HG02798 (cell line): ENCODE data around the gene SKAP2.

Experiments
- ATAC-seq: cut with Tn5 transposase; IDR thresholded peaks from one replicate; pipeline ENCODE4 v1.9.1; 2021; ENCODE audit warnings: mild to moderate bottlenecking; ENCODE audit not compliant: unreplicated experiment, poor library complexity

Gene SKAP2, protein sequence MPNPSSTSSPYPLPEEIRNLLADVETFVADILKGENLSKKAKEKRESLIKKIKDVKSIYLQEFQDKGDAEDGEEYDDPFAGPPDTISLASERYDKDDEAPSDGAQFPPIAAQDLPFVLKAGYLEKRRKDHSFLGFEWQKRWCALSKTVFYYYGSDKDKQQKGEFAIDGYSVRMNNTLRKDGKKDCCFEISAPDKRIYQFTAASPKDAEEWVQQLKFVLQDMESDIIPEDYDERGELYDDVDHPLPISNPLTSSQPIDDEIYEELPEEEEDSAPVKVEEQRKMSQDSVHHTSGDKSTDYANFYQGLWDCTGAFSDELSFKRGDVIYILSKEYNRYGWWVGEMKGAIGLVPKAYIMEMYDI

DNA sequence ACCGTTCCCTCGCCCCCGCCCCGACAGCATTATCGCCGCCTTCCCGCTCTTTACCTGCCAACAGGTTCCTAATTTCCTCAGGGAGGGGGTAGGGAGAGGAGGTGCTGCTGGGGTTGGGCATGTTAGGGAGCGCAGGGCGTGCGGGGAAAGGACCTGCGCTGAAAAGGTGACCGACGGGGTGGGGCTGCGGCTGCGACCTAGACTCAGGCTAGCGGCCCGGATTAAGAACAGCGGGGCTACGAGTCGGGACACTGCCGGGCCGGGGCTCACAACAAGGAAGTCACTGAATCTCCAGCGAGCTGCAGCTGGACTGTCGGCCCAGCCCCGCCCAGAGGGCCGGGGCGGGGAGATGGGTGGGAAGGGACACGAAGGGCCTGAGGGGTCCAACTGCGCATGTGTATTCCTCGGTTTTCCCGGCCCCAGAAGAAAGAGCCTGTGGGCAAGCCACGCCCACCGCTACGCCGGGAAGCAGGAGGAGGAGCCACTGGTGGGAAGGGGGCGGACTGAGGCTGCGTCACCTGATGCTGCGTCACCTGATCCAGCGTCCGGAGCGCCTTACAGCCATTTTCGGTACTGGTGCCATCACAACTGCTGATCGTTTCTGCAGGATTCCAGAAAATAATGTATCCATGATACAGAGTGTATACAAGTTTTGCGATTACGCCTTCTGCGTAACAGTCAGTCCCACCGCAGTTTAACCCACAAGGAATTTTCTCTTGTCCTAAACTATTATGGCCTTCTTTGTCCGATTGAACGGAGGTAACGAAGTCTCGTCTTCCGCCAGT is at the start of gene SKAP2:
TSS of gene SKAP2 (minus strand) at position 282 of the 785 bp plus-strand sequence. CDS start at position 121, 161 bp downstream.
- ATAC-seq = peak; percentile 95

DNA sequence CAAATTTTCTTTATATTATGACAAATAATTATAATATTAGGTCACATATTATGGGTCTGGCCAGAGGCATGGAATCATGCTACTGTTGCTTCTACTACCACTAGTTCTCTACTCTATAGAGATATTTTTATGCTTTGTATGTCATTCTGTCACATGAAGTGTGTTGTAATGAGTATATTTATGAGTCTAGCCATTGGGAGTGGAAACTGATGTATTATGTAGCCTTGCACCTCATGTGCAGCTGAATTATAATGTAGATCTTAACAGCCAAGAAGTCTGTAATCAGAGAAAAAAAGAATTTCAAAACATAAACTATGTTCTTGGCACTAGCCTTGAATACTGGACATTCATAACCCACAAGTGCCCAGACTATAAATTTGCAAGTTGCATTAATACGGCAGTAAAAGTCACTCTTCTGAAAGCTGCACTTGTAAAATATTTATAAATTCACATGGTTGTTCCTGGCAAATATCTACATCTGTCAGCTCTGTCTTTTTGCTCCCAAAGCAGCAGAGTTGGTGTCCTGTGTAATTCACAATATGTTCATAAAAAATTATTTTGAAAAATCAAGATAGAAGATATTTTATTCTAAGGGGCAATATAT is 48.6 kb upstream of the SKAP2 start:
- ATAC-seq = no peak

DNA sequence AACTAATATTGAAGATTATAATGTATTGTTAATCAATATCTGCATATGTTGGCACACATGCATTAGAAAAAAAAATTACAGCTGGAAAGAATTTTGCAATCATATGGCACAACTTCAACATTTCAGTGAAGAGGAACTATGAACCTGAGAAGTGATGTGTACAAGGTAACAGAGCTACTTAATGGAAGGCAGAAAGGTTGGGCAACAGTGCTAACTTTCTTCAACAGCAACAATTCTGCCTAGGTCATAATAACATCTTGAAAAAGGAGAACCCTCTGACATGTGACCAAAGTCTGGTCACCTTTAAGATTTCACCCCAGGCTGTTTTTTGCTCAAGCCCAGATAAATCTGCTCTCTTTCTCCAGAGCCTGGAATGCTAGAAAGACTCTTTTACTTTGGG is 47.9 kb upstream of the SKAP2 start:
- no peak for ATAC-seq

DNA sequence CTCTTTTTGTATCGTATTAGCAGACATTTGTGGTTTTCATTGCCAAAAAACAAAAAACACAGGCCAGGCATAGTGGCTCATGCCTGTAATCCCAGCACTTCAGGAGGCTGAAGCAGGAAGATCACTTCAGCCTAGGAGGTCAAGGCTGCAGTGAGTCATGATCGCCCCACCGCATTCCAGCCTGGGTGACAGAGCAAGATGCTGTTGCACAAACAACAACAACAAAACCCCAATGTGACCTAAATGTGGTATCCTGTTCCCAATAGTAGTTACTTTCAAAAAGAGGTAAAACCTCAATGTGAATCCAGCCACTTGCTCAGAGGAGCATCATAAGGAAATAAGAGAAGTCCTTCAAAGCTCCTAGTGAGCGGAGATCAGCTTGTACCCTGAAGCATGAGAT is 45.8 kb upstream of the SKAP2 start:
- ATAC-seq = no peak

DNA sequence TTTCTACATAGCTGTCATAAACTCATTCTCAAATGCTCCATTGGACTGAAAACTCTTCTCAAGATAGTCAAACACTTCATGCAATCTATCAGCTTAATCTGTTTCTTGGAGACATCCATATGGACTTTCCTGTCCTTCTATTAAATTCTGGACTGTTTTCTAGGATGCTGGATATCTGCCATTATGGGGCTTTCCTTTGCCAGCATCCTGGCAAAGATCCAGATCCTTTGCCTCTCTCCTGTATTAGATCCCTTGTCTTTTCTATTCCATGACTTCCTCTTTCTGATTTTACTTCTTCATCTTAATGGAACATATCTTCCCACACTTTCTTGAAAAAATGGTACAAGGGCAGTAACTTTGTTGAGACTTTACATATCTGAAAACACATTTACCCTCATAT is 35.9 kb upstream of the SKAP2 start:
- no peak for ATAC-seq

DNA sequence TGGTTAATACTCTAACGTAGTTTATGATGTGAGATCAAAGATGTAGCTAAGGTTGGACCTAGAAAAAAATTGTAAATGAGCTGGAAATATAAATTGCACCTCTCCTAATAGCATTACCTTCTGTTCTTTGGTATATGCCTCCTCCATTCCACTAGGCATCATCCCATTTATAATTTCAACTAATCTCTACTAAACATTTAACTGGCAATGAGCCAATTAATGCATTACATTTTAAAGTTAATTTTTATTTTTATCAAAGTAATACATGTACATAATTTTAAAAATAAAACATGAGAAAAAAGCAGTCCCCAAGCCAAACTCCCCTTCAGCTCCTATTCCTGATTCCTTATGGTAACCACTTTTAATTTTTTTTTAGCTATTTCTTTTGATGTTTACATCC is 35.1 kb upstream of the SKAP2 start:
- no peak for ATAC-seq

DNA sequence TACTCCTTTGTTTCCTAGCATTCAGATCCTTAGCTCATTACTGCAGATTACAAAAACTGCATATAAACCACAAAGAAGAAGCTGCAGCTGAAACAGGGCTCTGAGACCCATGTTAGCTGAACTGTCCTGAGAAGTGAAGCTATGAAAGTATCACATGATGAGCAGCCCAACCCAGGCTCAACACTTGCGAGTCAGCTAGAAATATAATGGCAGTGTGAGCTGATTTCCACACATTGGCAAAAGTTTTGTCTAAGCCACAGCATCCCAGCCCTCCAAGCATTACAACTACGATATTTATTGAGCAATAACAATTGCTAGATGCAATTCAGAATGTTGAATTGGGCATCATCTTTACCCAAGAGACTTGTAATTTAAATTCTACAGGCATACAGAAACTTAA is 34.5 kb upstream of the SKAP2 start:
- ATAC-seq = no peak

DNA sequence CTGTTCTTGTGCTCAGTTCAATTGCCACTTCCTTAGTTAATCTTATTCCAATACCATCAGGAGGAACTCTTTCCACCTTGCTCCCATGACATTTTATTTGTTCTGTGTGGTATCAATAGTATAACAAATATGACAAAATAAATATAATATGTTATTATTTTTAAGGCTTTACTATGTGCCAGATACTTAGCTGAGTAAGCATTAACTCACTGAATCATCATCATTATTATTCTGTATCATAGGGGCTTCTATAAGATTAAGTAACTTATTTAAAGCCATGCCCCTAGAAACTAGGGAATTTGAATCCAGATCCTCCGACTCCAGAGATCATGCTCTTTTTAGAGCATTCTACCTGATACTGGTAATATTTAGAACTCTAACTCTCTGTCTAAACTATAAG is 33.5 kb upstream of the SKAP2 start:
- ATAC-seq = no peak

DNA sequence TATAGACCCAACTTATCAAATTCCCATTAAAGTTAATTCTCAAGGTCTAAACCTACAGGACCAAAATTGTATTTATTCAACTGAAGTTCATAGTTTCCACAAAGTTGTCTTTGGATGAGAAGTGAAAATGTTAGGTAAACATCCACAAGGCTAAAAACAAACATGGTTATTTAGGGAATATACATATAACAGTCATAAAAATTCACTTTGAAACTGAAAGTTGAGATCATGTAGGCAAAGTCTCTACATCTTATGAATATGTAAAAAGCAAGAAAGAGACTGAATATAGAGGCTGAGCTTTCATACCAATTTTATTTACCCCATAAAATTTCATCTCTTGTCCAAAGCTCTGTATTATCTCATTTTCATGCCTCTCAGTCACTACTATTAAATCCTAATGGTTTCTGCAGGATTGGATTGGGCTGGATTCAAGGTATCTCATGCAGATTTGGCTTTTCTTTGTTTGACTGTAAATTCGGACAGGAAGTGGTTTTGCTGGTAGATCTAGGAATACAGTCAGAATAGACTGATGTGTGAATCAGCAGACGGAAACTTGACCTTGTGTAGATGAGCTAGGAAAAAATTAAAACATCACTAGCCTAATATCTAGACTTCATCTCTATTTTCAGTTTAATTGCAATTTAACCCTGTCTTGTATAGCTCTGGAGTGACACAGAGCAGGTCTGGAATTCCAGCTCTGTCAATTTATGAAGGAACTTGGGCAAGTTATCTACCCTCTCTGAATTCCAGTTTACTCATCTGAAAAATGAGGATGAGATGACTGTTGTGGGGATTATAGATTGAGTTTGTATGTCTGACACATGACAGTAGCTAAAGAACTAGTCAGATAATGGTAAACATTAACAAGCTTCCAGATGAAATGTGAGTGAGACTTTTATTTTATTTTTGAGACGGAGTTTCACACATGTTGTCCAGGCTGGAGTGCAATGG is 27.3 kb upstream of the SKAP2 start:
- peak; percentile 45 for ATAC-seq

DNA sequence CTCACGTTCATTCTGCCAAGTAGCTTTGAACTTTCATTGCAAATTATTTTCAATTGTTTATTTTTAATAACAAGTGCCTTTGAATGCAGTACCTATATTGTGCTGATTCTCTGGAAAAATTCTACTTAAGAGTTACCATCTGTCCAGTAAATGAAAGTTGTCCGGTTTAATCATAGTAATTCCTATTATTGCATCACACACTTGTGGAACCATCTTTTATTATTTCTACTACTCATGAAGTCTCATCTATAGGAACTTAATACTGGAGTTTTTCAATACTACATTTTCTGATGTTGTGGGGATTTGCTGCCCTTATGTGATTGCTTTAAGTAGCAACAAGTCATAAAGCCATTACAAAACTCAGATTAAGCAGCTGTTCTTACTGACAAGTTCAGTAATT is 16.5 kb upstream of the SKAP2 start:
- ATAC-seq = no peak

DNA sequence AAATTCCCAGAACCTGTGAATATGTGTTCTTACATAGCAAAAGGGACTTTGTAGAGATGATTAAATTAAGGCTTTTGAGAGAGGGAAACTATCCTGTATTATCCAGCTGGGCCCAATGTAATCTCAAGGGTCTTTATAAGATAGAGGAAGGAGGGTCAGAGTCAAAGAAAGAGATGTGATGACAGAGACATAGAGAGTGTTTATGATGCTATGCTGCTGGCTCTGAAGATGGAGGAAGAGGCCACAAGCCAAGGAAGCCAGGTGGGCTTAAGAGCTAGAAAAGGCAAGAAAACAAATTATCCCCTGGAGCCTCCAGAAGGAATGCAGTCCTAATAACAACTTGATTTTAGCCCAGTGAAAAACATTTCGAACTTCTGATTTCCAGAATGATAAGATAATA is 15.3 kb upstream of the SKAP2 start:
- no peak for ATAC-seq

DNA sequence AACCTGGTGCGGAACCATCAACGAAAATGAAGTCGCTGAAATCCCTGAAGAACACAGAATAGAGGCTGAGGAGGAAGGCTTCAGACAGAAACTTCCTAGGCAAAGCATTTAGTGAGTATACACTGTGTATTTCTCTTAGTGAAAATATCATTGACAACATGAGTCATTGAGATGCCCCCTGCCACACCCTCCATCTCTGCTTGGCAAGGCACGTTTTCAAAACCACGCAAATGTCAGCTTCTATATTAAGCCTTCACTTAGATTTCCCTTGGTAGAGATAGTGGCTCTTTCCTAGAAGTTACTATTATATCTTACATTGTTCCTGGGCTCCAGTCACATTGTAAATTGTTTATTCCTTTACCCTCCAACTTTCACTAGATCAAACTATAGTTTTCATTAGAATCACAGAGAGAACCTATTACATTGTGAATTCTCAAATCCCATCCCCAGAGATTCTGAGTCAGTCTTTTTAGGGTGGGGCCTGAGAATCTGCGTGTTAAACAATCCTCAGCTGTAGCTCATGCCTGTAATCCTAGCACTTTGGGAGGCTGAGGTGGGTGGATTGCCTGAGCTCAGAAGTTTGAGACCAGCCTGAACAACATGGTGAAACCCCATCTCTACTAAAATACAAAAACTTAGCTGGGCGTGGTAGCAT is 4.6 kb upstream of the SKAP2 start:
- ATAC-seq = no peak

DNA sequence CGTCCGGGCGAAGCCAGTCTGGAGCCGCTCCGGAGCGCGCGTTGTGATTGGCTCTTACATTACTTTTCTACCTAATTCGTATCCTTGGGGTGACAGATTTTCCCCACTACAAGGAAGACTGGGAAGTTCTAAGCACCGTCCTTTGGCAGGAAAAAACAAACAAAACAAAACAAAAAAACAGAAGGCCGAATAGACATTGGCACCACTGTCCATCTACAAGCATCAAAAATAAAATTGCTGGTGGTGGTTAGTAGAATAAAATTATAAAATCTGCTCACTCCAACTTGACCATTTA is 651 bp upstream of the SKAP2 start:
- ATAC-seq = peak; percentile 47

DNA sequence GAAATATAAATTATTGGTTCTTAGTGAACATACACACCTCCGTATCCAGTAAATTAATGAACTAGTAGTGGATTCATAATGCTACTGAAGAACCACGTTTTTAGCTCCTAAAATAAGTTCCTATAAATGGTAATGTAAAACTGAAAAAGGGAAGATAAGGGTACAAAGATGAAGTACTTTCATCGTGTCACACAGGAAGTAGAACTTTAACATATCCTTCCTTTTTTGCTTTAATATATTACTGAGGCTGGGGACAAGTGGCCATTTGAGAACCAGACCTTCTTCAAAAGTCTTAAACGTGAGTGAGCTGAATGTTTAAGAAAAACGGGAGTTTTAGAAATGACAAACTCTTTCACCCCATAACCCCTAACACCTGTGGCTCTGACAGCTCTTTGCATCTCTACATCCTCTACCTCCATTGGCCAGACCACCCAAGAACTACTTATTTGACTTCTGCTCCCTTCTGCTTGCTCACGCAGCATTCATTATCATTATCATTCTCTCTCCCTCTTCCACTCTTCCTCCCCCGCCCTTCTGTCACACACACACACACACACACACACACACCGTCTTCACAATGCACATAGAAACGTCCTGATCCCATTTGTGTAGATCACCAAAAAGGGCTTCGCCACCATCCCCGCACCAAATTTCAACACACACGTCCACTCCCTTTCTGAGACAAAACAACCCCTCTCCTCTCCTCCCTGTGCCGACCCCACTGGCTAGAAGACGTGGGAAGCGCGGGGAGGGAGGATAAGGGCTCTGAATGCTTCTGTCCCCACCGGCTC is 677 bp downstream of the SKAP2 start:
- ATAC-seq = peak; percentile 16

DNA sequence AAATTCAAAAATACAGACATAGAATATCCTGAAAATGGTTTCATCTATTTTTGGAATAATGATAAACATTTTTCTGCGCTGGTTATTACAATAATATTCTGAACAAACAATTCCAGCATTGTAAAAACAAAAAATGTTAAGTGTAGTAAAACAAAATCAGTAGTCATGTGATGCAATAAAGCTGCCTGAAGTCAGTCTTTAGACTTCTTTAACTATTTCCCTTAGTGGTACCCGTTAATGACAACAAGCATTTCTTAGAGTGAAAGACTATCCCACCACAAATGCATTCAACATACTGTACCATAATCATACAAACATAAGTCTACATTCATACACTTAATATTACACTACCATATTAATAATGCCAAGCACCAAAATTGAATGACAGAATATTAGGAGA is 1.6 kb downstream of the SKAP2 start:
- no peak for ATAC-seq

DNA sequence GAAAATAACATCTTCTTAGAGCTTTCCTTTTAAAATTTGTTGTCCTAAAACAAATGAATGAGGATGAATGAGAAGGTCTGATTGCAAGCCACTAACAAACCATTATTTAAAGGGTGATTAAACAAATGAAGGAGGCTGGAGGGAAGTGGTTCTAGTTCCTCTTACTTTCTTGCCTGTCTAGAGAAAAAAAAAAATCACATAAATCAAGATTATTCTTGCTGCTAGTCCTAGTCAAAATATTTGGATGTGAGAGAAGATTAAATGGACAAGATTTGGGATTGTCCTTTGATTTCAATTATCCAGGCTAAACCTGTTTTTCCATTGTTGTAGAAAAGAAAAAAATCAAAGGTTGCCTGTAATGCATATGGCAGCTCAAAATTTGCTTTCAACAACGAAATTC is 3.3 kb downstream of the SKAP2 start:
- ATAC-seq = no peak

DNA sequence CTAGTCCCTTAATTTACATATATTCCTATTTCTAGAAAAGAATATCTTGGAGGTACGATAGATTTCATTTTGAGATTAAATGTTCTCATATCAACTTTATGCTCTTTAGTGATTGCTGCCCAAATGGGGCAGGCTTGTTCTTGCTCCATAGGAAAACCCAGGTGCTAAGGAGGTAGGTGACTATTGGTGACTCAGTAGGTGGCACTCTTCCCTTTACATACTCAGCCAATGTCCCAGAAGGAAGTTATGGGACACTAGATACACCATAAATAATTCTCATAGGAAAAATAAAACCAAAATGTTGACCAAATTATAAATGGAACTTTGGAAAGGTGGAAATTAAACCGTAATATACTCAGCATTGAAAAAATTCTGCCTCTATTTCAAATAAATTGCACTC is 4.0 kb downstream of the SKAP2 start:
- ATAC-seq = no peak

DNA sequence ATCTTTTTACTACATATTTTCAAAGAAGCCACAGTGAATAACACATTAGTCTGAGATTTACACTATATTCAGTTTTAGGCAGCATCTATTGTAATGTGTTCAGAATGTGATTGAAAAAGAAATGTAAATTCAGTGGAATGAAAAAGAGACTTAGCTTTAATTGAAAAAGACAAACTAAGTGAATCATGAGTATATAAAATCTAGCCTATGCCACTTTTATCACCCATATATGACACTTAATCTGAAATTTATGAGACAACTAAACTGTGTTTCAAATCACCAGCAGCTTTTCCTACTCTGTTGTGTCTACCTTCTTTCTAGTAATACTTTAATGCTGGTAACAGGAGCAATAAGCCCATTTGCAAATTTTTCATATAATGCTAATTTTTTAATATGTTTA is 4.7 kb downstream of the SKAP2 start:
- ATAC-seq = no peak

DNA sequence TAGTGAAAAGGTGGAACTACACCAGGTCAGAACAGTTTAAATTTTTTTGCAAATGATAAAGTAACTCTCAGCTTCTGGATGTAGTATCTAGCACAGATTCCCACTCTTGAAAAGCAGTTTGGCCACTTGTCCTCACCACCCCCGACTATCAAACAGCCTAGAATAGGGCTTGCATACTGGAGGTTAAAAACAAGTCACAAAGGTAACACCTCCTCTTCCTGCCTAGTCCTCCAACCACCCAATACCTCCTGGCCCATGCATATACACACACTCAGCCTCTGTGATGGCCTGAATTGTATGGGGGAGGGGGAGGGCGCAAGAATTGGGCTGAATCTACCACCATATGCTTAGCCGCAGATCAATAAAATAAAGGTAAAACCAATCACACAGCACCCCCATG is 5.7 kb downstream of the SKAP2 start:
- ATAC-seq = no peak
